GM23338 (cell line): Measurements from ENCODE around the gene APH1B. TPM values are rescaled to one million over a fixed set of nuclear protein-coding genes. Genes with fewer than 3 reads are reported as not detected.

ENCODE experiments used
- ATAC-seq: fragments of 200-7000 bp; cut with Tn5 transposase; 3 replicates; pipeline ENCODE4 v1.9.1; 2020
- DNase-seq: peaks from one replicate; pipeline ENCODE4 v3.0.0-alpha.2; 2015; ENCODE audit warnings: low spot score
- H2AFZ ChIP-seq: fragments of 200-600 bp; sonication (generic); 2 replicates; pipeline ENCODE4 v1.8.0; 2016; ENCODE audit warnings: antibody characterized with exemption, mild to moderate bottlenecking, moderate library complexity
- H3F3A ChIP-seq: fragments of 200-600 bp; sonication (generic); replicated peaks from 2 replicates; pipeline ENCODE4 v1.8.0; 2017; ENCODE audit warnings: antibody characterized with exemption, mixed run types, low read depth
- H3K27ac ChIP-seq: fragments of 200-600 bp; sonication (generic); 2 replicates; pipeline ENCODE4 v1.6.1; 2016; ENCODE audit warnings: low read depth
- H3K27me3 ChIP-seq: fragments of 200-600 bp; sonication (generic); 2 replicates; pipeline ENCODE4 v1.8.0; 2016; ENCODE audit warnings: mild to moderate bottlenecking, mixed run types, moderate library complexity; ENCODE audit not compliant: insufficient read depth
- H3K36me3 ChIP-seq: fragments of 200-600 bp; sonication (generic); 2 replicates; pipeline ENCODE4 v1.8.0; 2016; ENCODE audit warnings: mild to moderate bottlenecking; ENCODE audit not compliant: insufficient read depth
- H3K4me1 ChIP-seq: fragments of 200-600 bp; sonication (generic); 2 replicates; pipeline ENCODE4 v1.8.0; 2016; ENCODE audit warnings: mild to moderate bottlenecking, moderate library complexity; ENCODE audit not compliant: insufficient read depth
- H3K4me2 ChIP-seq: fragments of 200-600 bp; sonication (generic); 2 replicates; pipeline ENCODE4 v1.7.1; 2017; ENCODE audit warnings: mixed run types
- H3K4me3 ChIP-seq: fragments of 200-600 bp; sonication (generic); 2 replicates; pipeline ENCODE4 v1.6.1; 2016; ENCODE audit warnings: mixed run types
- H3K79me2 ChIP-seq: fragments of 200-600 bp; sonication (generic); replicated peaks from 2 replicates; pipeline ENCODE4 v1.8.0; 2017; ENCODE audit warnings: mild to moderate bottlenecking; ENCODE audit not compliant: insufficient read depth
- H3K9me2 ChIP-seq: fragments of 200-600 bp; sonication (generic); 2 replicates; pipeline ENCODE4 v1.8.0; 2017; ENCODE audit not compliant: insufficient read depth
- H4K20me1 ChIP-seq: fragments of 200-600 bp; sonication (generic); replicated peaks from 2 replicates; pipeline ENCODE4 v1.8.0; 2017; ENCODE audit warnings: mild to moderate bottlenecking; ENCODE audit not compliant: insufficient read depth
- H3K27ac Mint-ChIP-seq: 2 replicates; pipeline ENCODE4 v1.8.0; 2020; ENCODE audit warnings: inconsistent platforms, mild to moderate bottlenecking, moderate library complexity, mixed read lengths
- H3K27me3 Mint-ChIP-seq: 3 replicates; pipeline ENCODE4 v1.8.0; 2022; ENCODE audit warnings: low read depth, mild to moderate bottlenecking, moderate library complexity, mixed read lengths, inconsistent platforms; ENCODE audit not compliant: insufficient read depth, poor library complexity
- H3K36me3 Mint-ChIP-seq: 3 replicates; pipeline ENCODE4 v1.8.0; 2021; ENCODE audit warnings: low read depth, mild to moderate bottlenecking, inconsistent platforms, moderate library complexity, mixed read lengths
- H3K4me1 Mint-ChIP-seq: 3 replicates; pipeline ENCODE4 v1.8.0; 2020; ENCODE audit warnings: mild to moderate bottlenecking, inconsistent platforms, mixed read lengths
- H3K4me3 Mint-ChIP-seq: 3 replicates; pipeline ENCODE4 v1.8.0; 2021; ENCODE audit warnings: moderate library complexity, mild to moderate bottlenecking, inconsistent platforms, mixed read lengths
- H3K9me3 Mint-ChIP-seq: 3 replicates; pipeline ENCODE4 v1.8.0; 2020; ENCODE audit warnings: moderate library complexity, mild to moderate bottlenecking, inconsistent platforms, mixed read lengths
- CREB1 ChIP-seq: fragments of 250-450 bp; sonication (Bioruptor Pico); IDR thresholded peaks from 2 replicates; pipeline ENCODE4 v1.5.0; 2020; ENCODE audit warnings: low read depth, mild to moderate bottlenecking, moderate library complexity
- CTCF ChIP-seq, 2 experiments: fragments of 200-600 bp in 1 of 2; sonication (generic) in 1 of 2; conservative IDR thresholded peaks; 2 replicates each; pipeline versions ENCODE4 v1.5.1 to v1.6.1; 2016 to 2017; ENCODE audit warnings: antibody characterized with exemption in 2 of 2, low read depth in 2 of 2, mild to moderate bottlenecking in 2 of 2, moderate library complexity in 1 of 2
- EZH2 ChIP-seq: fragments of 200-600 bp; sonication (generic); IDR thresholded peaks from one replicate; pipeline ENCODE4 v1.8.0; 2017; ENCODE audit warnings: antibody characterized with exemption, mild to moderate bottlenecking, low read depth; ENCODE audit not compliant: unreplicated experiment
- STAT1 ChIP-seq: IDR thresholded peaks from one replicate; pipeline ENCODE4 v1.6.1; 2016; ENCODE audit warnings: antibody characterized with exemption; ENCODE audit not compliant: unreplicated experiment
- ZNF114 ChIP-seq: fragments of 250-450 bp; sonication (Bioruptor Pico); IDR thresholded peaks from 2 replicates; pipeline ENCODE4 v1.5.0; 2020; ENCODE audit warnings: mild to moderate bottlenecking, moderate library complexity
- polyA plus RNA-seq: library from polyadenylated mRNA; unstranded; fragments of >200 nt; fragmentation: Nextera tagmentation; extraction: Ambion mirVana; gene quantifications from 2 replicates; pipeline ENCODE4 v1.2.1, GENCODE V29; 2016
- total RNA-seq: library from RNA; depleted of rRNA; stranded (reverse); fragments of >200 nt; shearing (Covaris generic); gene quantifications from 2 replicates; pipeline ENCODE4 v1.2.3, GENCODE V29; 2014
- TF ChIP-seq, protein P1 (sequence below): IDR thresholded peaks from one replicate; pipeline ENCODE4 v1.6.1; 2018; ENCODE audit warnings: antibody characterized with exemption; ENCODE audit not compliant: unreplicated experiment
- TF ChIP-seq, protein P2 (sequence below): fragments of 250-450 bp; sonication (Bioruptor Pico); IDR thresholded peaks from 2 replicates; pipeline ENCODE4 v1.5.0; 2020; ENCODE audit warnings: mild to moderate bottlenecking, moderate library complexity

The APH1B gene
- total and polyA plus RNA-seq, 2 experiments from 2014 or later = 14.3 to 24.4 TPM

GRCh38 chr15:63331456-63331855 lies 54.1 kb downstream of the APH1B start:
- no peaks in the 10 kb centered on the region for H3F3A ChIP-seq
- H3K27me3 ChIP-seq = no peaks in the 10 kb centered on the region
- H3K4me3 ChIP-seq = no peak overlapping the region
- ATAC-seq (no peak), DNase-seq (no peak)
- no peaks in the 10 kb centered on the region for H3K36me3 ChIP-seq
- no peak overlapping the region for H3K4me2 ChIP-seq
- no peaks in the 10 kb centered on the region for H4K20me1 ChIP-seq
- Mint-ChIP-seq H3K27me3 (peaks cover 1% of the 10 kb centered on the region), H3K27ac (no peak overlapping the region), H3K4me1 (0 out of 3 replicates have a peak, but pooled peaks cover 2% of the 10 kb centered on the region), H3K9me3 (no peaks in the 10 kb centered on the region), H3K4me3 (no peak overlapping the region), H3K36me3 (no peaks in the 10 kb centered on the region)
- H3K27ac ChIP-seq = no peak overlapping the region
- 0 out of 2 replicates have a peak, but pooled peaks cover 8% of the 10 kb centered on the region for H3K9me2 ChIP-seq
- no peaks in the 10 kb centered on the region for H3K4me1 ChIP-seq
- H2AFZ ChIP-seq = no peak overlapping the region
- TF ChIP-seq EZH2 = no peak
- TF ChIP-seq, protein P1, sequence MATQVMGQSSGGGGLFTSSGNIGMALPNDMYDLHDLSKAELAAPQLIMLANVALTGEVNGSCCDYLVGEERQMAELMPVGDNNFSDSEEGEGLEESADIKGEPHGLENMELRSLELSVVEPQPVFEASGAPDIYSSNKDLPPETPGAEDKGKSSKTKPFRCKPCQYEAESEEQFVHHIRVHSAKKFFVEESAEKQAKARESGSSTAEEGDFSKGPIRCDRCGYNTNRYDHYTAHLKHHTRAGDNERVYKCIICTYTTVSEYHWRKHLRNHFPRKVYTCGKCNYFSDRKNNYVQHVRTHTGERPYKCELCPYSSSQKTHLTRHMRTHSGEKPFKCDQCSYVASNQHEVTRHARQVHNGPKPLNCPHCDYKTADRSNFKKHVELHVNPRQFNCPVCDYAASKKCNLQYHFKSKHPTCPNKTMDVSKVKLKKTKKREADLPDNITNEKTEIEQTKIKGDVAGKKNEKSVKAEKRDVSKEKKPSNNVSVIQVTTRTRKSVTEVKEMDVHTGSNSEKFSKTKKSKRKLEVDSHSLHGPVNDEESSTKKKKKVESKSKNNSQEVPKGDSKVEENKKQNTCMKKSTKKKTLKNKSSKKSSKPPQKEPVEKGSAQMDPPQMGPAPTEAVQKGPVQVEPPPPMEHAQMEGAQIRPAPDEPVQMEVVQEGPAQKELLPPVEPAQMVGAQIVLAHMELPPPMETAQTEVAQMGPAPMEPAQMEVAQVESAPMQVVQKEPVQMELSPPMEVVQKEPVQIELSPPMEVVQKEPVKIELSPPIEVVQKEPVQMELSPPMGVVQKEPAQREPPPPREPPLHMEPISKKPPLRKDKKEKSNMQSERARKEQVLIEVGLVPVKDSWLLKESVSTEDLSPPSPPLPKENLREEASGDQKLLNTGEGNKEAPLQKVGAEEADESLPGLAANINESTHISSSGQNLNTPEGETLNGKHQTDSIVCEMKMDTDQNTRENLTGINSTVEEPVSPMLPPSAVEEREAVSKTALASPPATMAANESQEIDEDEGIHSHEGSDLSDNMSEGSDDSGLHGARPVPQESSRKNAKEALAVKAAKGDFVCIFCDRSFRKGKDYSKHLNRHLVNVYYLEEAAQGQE = no peak
- H3K79me2 ChIP-seq = no peaks in the 10 kb centered on the region

DNA sequence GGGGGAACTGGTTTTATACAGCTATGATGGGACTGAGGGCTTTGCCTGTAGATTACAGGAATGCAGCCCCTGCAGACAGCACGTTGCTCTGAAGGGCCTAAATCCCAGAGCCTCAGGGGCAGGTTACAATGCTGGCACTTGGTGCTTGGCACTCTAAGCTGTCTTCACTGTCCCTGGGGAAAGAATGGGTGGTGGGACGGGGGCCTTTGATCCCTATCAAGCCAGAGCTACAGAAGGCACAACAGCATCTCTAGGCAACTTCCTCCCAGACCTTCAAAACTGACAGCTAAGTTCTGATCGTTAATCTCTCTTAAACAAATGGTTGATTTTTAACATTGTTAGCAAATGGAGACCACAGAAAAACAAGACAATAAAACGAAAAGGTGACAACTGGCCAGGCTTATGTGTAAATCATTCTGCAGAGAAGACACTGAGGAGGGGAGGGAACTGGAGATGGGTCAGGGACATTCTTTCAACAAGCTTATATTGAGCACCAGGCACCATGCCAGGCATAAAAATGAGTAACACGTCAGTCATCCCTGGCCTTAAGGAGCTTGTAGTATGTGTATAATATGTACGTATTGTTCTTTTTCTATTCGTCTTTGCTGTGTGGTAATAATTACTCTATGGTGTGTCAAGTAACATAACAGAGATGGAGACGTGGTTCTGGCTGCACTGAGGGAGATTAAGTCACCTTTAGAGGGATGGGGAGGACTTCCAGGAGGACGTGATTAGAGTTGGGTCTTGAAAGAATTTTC lies 55.1 kb downstream of the APH1B start:
- Histone ChIP-seq H2AFZ (no peak overlapping the region), H3K27ac (no peak overlapping the region), H3K9me2 (0 out of 2 replicates have a peak, but pooled peaks cover 8% of the 10 kb centered on the region), H3K4me2 (no peak overlapping the region), H3K4me1 (no peaks in the 10 kb centered on the region), H3K79me2 (no peaks in the 10 kb centered on the region), H3K36me3 (no peaks in the 10 kb centered on the region), H3K27me3 (no peaks in the 10 kb centered on the region), H4K20me1 (no peaks in the 10 kb centered on the region), H3K4me3 (no peak overlapping the region), H3F3A (no peaks in the 10 kb centered on the region)
- no peak overlapping the region for H3K4me3 Mint-ChIP-seq
- DNase-seq = no peak
- no peaks in the 10 kb centered on the region for H3K9me3 Mint-ChIP-seq
- no peak for ATAC-seq
- no peaks in the 10 kb centered on the region; the same call in 2 of the 3 replicates for H3K36me3 Mint-ChIP-seq
- peaks cover 6% of the 10 kb centered on the region; the same call in 1 of the 3 replicates for H3K4me1 Mint-ChIP-seq
- no peaks in the 10 kb centered on the region for H3K27me3 Mint-ChIP-seq
- H3K27ac Mint-ChIP-seq = no peak overlapping the region
- no peak for TF ChIP-seq EZH2
- TF ChIP-seq, protein P2, sequence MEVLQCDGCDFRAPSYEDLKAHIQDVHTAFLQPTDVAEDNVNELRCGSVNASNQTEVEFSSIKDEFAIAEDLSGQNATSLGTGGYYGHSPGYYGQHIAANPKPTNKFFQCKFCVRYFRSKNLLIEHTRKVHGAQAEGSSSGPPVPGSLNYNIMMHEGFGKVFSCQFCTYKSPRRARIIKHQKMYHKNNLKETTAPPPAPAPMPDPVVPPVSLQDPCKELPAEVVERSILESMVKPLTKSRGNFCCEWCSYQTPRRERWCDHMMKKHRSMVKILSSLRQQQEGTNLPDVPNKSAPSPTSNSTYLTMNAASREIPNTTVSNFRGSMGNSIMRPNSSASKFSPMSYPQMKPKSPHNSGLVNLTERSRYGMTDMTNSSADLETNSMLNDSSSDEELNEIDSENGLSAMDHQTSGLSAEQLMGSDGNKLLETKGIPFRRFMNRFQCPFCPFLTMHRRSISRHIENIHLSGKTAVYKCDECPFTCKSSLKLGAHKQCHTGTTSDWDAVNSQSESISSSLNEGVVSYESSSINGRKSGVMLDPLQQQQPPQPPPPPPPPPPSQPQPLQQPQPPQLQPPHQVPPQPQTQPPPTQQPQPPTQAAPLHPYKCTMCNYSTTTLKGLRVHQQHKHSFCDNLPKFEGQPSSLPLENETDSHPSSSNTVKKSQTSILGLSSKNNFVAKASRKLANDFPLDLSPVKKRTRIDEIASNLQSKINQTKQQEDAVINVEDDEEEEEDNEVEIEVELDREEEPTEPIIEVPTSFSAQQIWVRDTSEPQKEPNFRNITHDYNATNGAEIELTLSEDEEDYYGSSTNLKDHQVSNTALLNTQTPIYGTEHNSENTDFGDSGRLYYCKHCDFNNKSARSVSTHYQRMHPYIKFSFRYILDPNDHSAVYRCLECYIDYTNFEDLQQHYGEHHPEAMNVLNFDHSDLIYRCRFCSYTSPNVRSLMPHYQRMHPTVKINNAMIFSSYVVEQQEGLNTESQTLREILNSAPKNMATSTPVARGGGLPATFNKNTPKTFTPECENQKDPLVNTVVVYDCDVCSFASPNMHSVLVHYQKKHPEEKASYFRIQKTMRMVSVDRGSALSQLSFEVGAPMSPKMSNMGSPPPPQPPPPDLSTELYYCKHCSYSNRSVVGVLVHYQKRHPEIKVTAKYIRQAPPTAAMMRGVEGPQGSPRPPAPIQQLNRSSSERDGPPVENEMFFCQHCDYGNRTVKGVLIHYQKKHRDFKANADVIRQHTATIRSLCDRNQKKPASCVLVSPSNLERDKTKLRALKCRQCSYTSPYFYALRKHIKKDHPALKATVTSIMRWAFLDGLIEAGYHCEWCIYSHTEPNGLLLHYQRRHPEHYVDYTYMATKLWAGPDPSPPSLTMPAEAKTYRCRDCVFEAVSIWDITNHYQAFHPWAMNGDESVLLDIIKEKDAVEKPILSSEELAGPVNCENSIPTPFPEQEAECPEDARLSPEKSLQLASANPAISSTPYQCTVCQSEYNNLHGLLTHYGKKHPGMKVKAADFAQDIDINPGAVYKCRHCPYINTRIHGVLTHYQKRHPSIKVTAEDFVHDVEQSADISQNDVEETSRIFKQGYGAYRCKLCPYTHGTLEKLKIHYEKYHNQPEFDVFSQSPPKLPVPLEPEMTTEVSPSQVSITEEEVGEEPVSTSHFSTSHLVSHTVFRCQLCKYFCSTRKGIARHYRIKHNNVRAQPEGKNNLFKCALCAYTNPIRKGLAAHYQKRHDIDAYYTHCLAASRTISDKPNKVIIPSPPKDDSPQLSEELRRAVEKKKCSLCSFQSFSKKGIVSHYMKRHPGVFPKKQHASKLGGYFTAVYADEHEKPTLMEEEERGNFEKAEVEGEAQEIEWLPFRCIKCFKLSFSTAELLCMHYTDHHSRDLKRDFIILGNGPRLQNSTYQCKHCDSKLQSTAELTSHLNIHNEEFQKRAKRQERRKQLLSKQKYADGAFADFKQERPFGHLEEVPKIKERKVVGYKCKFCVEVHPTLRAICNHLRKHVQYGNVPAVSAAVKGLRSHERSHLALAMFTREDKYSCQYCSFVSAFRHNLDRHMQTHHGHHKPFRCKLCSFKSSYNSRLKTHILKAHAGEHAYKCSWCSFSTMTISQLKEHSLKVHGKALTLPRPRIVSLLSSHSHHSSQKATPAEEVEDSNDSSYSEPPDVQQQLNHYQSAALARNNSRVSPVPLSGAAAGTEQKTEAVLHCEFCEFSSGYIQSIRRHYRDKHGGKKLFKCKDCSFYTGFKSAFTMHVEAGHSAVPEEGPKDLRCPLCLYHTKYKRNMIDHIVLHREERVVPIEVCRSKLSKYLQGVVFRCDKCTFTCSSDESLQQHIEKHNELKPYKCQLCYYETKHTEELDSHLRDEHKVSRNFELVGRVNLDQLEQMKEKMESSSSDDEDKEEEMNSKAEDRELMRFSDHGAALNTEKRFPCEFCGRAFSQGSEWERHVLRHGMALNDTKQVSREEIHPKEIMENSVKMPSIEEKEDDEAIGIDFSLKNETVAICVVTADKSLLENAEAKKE (CRISPR knock-in tag) = no peak
- no peak for TF ChIP-seq CTCF (conservative IDR thresholded peaks at IDR 0.05; ENCODE audit: low read depth in 2 of 2)
- no peak for TF ChIP-seq ZNF114 (CRISPR knock-in tag)
- TF ChIP-seq STAT1 = no peak
- TF ChIP-seq CREB1 = no peak
